Activated CD8-positive, alpha-beta T cell treated with anti-CD3 and anti-CD28 coated beads for 36 hours (primary cell): ENCODE data around the gene FAM83G. TPM values are rescaled to one million over a fixed set of nuclear protein-coding genes. Genes with fewer than 3 reads are reported as not detected.

Source experiments
- ATAC-seq: fragments of 200-7000 bp; cut with Tn5 transposase; one replicate; pipeline ENCODE4 v1.10.0; 2021; ENCODE audit warnings: mild to moderate bottlenecking, moderate library complexity
- CTCF ChIA-PET: fragments of 350-600 bp; sonication (Branson Sonifier 250); formaldehyde crosslinking; loops from one replicate; lab custom pipeline; 2021; ENCODE audit warnings: antibody characterized with exemption; lab: Charles Lee
- POLR2A ChIA-PET: fragments of 350-600 bp; sonication (Branson Sonifier 250); formaldehyde crosslinking; loops from one replicate; lab custom pipeline; 2021; ENCODE audit warnings: antibody characterized with exemption; lab: Charles Lee
- DNase-seq: peaks from one replicate; pipeline ENCODE4 v3.0.0-alpha.2; 2020
- H3K27ac Mint-ChIP-seq: one replicate; pipeline ENCODE4 v1.8.0; 2021; ENCODE audit warnings: mild to moderate bottlenecking, mixed read lengths
- H3K27me3 Mint-ChIP-seq: one replicate; pipeline ENCODE4 v1.8.0; 2021; ENCODE audit warnings: mixed read lengths
- H3K36me3 Mint-ChIP-seq: one replicate; pipeline ENCODE4 v1.8.0; 2021; ENCODE audit warnings: low read depth, mixed read lengths
- H3K4me1 Mint-ChIP-seq: one replicate; pipeline ENCODE4 v1.8.0; 2021; ENCODE audit warnings: low read depth, mixed read lengths
- H3K4me3 Mint-ChIP-seq: one replicate; pipeline ENCODE4 v1.8.0; 2021; ENCODE audit warnings: mild to moderate bottlenecking, moderate library complexity, mixed read lengths
- H3K9me3 Mint-ChIP-seq: one replicate; pipeline ENCODE4 v1.8.0; 2021; ENCODE audit warnings: mixed read lengths
- CTCF ChIP-seq: fragments of 200-600 bp; IDR thresholded peaks from one replicate; pipeline ENCODE4 v1.8.0; 2022; ENCODE audit warnings: antibody characterized with exemption, mild to moderate bottlenecking
- intact Hi-C: fragments of 100-400 bp; cut with micrococcal nuclease; formaldehyde crosslinking; loops from one replicate; pipeline ENCODE4 v1.10.0; 2022
- total RNA-seq, 2 experiments: library from RNA; stranded (reverse); gene quantifications; one replicate each; pipeline ENCODE4 v1.2.3, GENCODE V29; 2021

The FAM83G gene
- total RNA-seq, 2 experiments from 2014 or later, result 11.9 to 12.1 TPM

DNA sequence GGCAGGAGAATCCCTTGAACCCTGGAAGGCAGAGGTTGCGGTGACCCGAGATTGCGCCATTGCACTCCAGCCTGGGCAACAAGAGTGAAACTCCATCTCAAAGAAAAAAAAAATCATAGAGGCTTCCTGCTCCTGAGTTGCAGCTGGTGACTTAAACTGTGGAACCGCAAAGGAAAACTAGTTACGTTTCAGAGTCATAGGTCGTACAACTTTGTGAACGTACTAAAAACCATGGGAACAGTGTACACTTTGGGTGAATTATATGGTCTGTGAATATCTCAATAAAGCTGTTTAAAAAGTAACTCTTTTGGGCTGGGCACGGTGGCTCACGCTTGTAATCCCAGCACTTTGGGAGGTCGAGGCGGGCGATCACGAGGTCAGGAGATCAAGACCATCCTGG is 29.0 kb downstream of the FAM83G start:
- peaks cover 4% of the 10 kb centered on the region for H3K36me3 Mint-ChIP-seq
- ChIA-PET CTCF (interaction anchor here (1.1 to 1.8 kb wide), 2 partner anchors 14 to 27 kb away, joined by 3 to 14 read pairs; no protein-coding TSS in a partner anchor), POLR2A (interaction anchor here (0.6 to 1.2 kb wide), 4 partner anchors 12 to 626 kb away, joined by 3 to 7 read pairs (median 4); partner anchors contain the start of gene FAM83G)
- H3K9me3 Mint-ChIP-seq, result no peaks in the 10 kb centered on the region
- TF ChIP-seq CTCF, result no peak
- DNase-seq (no peak), ATAC-seq (no peak)
- intact Hi-C loops, result no loop called here
- H3K4me1 Mint-ChIP-seq, result peaks cover 11% of the 10 kb centered on the region
- no peak overlapping the region for H3K27ac Mint-ChIP-seq
- H3K27me3 Mint-ChIP-seq, result no peaks in the 10 kb centered on the region
- no peak overlapping the region for H3K4me3 Mint-ChIP-seq

DNA sequence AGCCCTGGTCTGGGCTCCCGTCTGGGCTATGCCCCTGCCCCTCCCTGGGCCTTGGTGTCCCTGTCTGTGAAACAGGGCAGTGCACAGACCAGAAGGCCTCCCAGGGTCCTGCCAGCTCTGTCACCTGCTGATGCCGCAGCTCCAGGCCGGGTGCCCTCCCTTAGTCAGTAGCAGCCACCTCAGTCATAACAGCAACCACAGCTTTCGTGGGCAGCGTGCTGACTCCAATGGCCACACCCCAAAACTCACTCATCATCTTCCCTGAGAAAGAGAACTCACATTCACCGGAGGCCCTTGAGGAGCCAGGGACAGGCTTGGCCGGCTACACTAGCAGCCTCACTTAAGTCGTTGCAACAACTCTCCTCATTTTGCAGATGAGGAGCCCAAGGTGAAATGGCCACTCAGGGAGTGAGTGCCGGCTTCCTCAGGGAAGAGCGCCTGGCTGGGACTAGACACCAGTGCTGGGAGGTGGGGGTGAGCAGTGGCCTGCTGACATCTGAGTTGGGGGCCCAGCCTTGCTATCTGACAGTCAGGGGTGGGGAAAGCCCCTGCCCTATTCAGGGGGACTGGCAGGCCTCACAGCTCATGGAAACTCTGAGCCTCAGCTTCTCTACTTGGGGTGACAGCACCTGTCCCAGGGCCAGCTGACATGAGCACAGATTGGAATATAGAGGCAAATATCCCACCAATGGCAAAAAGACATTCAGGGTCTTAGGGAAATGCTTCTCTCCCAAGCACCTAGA is 30.0 kb downstream of the FAM83G start:
- ChIA-PET CTCF (no interaction called here), POLR2A (no interaction called here)
- Mint-ChIP-seq H3K36me3 (peaks cover 4% of the 10 kb centered on the region), H3K4me1 (peaks cover 14% of the 10 kb centered on the region), H3K27ac (peak overlapping the region; percentile 38), H3K9me3 (no peaks in the 10 kb centered on the region), H3K27me3 (no peaks in the 10 kb centered on the region), H3K4me3 (no peak overlapping the region)
- peak; percentile 62 for DNase-seq
- ATAC-seq, result peak; percentile 77
- TF ChIP-seq CTCF, result no peak
- intact Hi-C loops, result no loop called here

GRCh38 chr17:18971801-18972200 is 32.8 kb downstream of the FAM83G start:
- Mint-ChIP-seq H3K36me3 (no peaks in the 10 kb centered on the region), H3K4me3 (no peak overlapping the region), H3K27me3 (no peaks in the 10 kb centered on the region), H3K4me1 (peaks cover 18% of the 10 kb centered on the region), H3K9me3 (no peaks in the 10 kb centered on the region), H3K27ac (no peak overlapping the region)
- DNase-seq (no peak), ATAC-seq (no peak)
- no peak for TF ChIP-seq CTCF
- intact Hi-C loops, result no loop called here
- POLR2A ChIA-PET, result no interaction called here
- CTCF ChIA-PET, result interaction anchor here (0.6 kb wide), 1 partner anchor 33 kb away, joined by 3 read pairs; no protein-coding TSS in a partner anchor

GRCh38 chr17:18970582-18971480 is 33.7 kb downstream of the FAM83G start:
- no peaks in the 10 kb centered on the region for H3K9me3 Mint-ChIP-seq
- ChIA-PET POLR2A (no interaction called here), CTCF (interaction anchor here (1.1 kb wide), 1 partner anchor 15 kb away, joined by 3 read pairs; no protein-coding TSS in a partner anchor)
- TF ChIP-seq CTCF, result no peak
- no peak overlapping the region for H3K27ac Mint-ChIP-seq
- ATAC-seq, result no peak
- intact Hi-C loops, result no loop called here
- no peaks in the 10 kb centered on the region for H3K27me3 Mint-ChIP-seq
- H3K4me3 Mint-ChIP-seq, result no peak overlapping the region
- H3K36me3 Mint-ChIP-seq, result no peaks in the 10 kb centered on the region
- peaks cover 18% of the 10 kb centered on the region for H3K4me1 Mint-ChIP-seq
- no peak for DNase-seq
